C4-2B (cell line): ENCODE measurements around the gene KAT6B.

Experiments
- CTCF ChIP-seq: fragments of 450-650 bp; conservative IDR thresholded peaks from 2 replicates; pipeline ENCODE4 v1.5.1; 2017; ENCODE audit warnings: mild to moderate bottlenecking
- ZFX ChIP-seq: fragments of 450-650 bp; IDR thresholded peaks from 2 replicates; pipeline ENCODE4 v1.6.1; 2017

- no peak for TF ChIP-seq CTCF
- no peak for TF ChIP-seq ZFX
These were observed 643 bp downstream of the KAT6B start for GRCh38 chr10:74827045-74827441.
